SKM-1 (cell line): Measurements from ENCODE around the gene SAP30BP.

Experiments
- DNase-seq: peaks from one replicate; lab custom pipeline; 2025; ENCODE audit not compliant: unreplicated experiment; lab: John Stamatoyannopoulos, UW

The SAP30BP gene

GRCh38 chr17:75755990-75756389 lies 88.9 kb downstream of the SAP30BP start:
- no peak for DNase-seq

GRCh38 chr17:75756451-75757085 lies 89.4 kb downstream of the SAP30BP start:
- no peak for DNase-seq

GRCh38 chr17:75757086-75757681 lies 90.0 kb downstream of the SAP30BP start:
- DNase-seq, result no peak
